Measurements from ENCODE around the gene ARPC5. TPM values are rescaled to one million over a fixed set of nuclear protein-coding genes. Genes with fewer than 3 reads are reported as not detected.

ARPC5 gene
- total RNA-seq, 3 donors from 2014 or later (not counting 1 experiment from before 2014, with no cell fraction given) = 103 to 120 (median 113) TPM

DNA sequence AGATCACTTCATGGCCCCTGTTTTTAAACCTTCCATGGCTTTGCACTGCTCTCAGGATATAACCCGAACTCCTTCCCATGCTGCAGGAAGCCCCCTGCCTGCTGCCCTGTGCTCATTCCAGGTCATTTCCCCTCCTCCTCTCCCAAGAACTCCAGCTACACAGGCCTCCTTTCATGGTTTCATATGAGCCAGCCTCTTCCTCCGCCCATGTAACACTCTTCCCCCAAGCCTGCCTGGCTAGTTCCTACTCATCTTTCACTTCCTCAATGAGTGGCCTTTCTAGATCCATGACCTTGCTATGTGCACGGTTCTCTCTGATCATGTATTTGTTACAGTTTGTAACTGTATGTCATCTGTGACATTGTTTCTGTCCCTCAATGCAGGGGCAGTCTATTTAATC, 42.2 kb downstream of the ARPC5 start:
- no peaks in the 10 kb centered on the region for H3K27me3 ChIP-seq (ENCODE audit: control insufficient read depth, insufficient read depth, low read length)
- no peaks in the 10 kb centered on the region for H3K36me3 ChIP-seq (ENCODE audit: control insufficient read depth, insufficient read depth, low read length)
- 63% methylated on average over 3 of the region's 3 CpGs for WGBS (ENCODE audit: insufficient coverage)
- no peak overlapping the region for H3K4me3 ChIP-seq (ENCODE audit: low read length)
- peaks cover 5 to 9% of the 10 kb centered on the region in 2 donors for H3K4me1 Mint-ChIP-seq
- DNase-seq = no peak
- intact Hi-C loops (cut with micrococcal nuclease) = no loop called here
- peaks cover 30% of the 10 kb centered on the region for H3K4me1 ChIP-seq (ENCODE audit: control insufficient read depth, insufficient read depth, low read length)
- no peak overlapping the region for H3K27ac Mint-ChIP-seq
- H3K27me3 Mint-ChIP-seq (ENCODE audit: low read depth in 2 of 2) = peaks cover 9 to 10% of the 10 kb centered on the region in 2 donors
- no peak for ATAC-seq
- no peak overlapping the region for H3K4me3 Mint-ChIP-seq
- H3K36me3 Mint-ChIP-seq = no peaks in the 10 kb centered on the region
- peak overlapping the region; percentile 13 for H3K27ac ChIP-seq (ENCODE audit: low read length)
- TF ChIP-seq CTCF (IDR thresholded peaks at IDR 0.05) = no peak
- no peaks in the 10 kb centered on the region for H3K9me3 ChIP-seq (ENCODE audit: control insufficient read depth, insufficient read depth, low read length)
- H3K9me3 Mint-ChIP-seq = no peaks in the 10 kb centered on the region

- Histone ChIP-seq H3K4me1 (ENCODE audit: control insufficient read depth, insufficient read depth, low read length) (peaks cover 30% of the 10 kb centered on the region), H3K4me3 (ENCODE audit: low read length) (no peak overlapping the region), H3K9me3 (ENCODE audit: control insufficient read depth, insufficient read depth, low read length) (no peaks in the 10 kb centered on the region), H3K36me3 (ENCODE audit: control insufficient read depth, insufficient read depth, low read length) (no peaks in the 10 kb centered on the region), H3K27me3 (ENCODE audit: control insufficient read depth, insufficient read depth, low read length) (no peaks in the 10 kb centered on the region), H3K27ac (ENCODE audit: low read length) (no peak overlapping the region)
- H3K27ac Mint-ChIP-seq = no peak overlapping the region
- peaks cover 9 to 10% of the 10 kb centered on the region in 2 donors for H3K27me3 Mint-ChIP-seq (ENCODE audit: low read depth in 2 of 2)
- TF ChIP-seq CTCF (IDR thresholded peaks at IDR 0.05) = no peak
- ATAC-seq (no peak), DNase-seq (no peak)
- H3K9me3 Mint-ChIP-seq = no peaks in the 10 kb centered on the region
- H3K36me3 Mint-ChIP-seq = no peaks in the 10 kb centered on the region
- H3K4me3 Mint-ChIP-seq = no peak overlapping the region
- intact Hi-C loops (cut with micrococcal nuclease) = no loop called here
- peaks cover 0 to 5% of the 10 kb centered on the region in 2 donors for H3K4me1 Mint-ChIP-seq
- WGBS (ENCODE audit: insufficient coverage) = 73% methylated on average over 7 of the region's 7 CpGs
These were observed 42.9 kb downstream of the ARPC5 start for GRCh38 chr1:183592733-183593132.

GRCh38 chr1:183590244-183591191, 45.1 kb downstream of the ARPC5 start, which contains the start of gene NCF2:
NCF2 (minus strand) TSS chr1:183590459; CDS start chr1:183590329, 130 bp downstream.
- no peaks in the 10 kb centered on the region for H3K9me3 ChIP-seq (ENCODE audit: control insufficient read depth, insufficient read depth, low read length)
- intact Hi-C loops (cut with micrococcal nuclease) = no loop called here
- TF ChIP-seq CTCF (IDR thresholded peaks at IDR 0.05) = no peak
- H3K27ac ChIP-seq (ENCODE audit: low read length) = peak within 1 kb of the TSS; percentile 70
- H3K4me1 ChIP-seq (ENCODE audit: control insufficient read depth, insufficient read depth, low read length) = peaks cover 30% of the 10 kb centered on the region
- no peaks in the 10 kb centered on the region for H3K36me3 Mint-ChIP-seq
- H3K9me3 Mint-ChIP-seq = no peaks in the 10 kb centered on the region
- H3K27me3 ChIP-seq (ENCODE audit: control insufficient read depth, insufficient read depth, low read length) = no peaks in the 10 kb centered on the region
- ATAC-seq (peak; percentile 47 to 82 (median 54)), DNase-seq (peak in 1 of 2 donors; percentile 29)
- H3K4me3 Mint-ChIP-seq = no peak within 1 kb of the TSS
- H3K36me3 ChIP-seq (ENCODE audit: control insufficient read depth, insufficient read depth, low read length) = no peaks in the 10 kb centered on the region
- WGBS (ENCODE audit: insufficient coverage) = 54% methylated on average over 5 of the region's 6 CpGs
- H3K27ac Mint-ChIP-seq = no peak within 1 kb of the TSS
- H3K27me3 Mint-ChIP-seq (ENCODE audit: low read depth in 2 of 2) = peaks cover 9 to 10% of the 10 kb centered on the region in 2 donors
- peaks cover 0 to 5% of the 10 kb centered on the region in 2 donors for H3K4me1 Mint-ChIP-seq
- peak within 1 kb of the TSS; percentile 13 for H3K4me3 ChIP-seq (ENCODE audit: low read length)

Data from natural killer cell (primary cell).